GM12878 (cell line): ENCODE measurements around the gene RAB29.

Experiments used
- ATF3 ChIP-seq: IDR thresholded peaks from 2 replicates; pipeline ENCODE4 v1.6.1; 2011; ENCODE audit warnings: low read depth, mild to moderate bottlenecking, low read length, moderate library complexity, borderline replicate concordance; ENCODE audit errors: extremely low read depth
- CTCF ChIP-seq, 3 experiments: IDR thresholded peaks in 2 of 3; conservative IDR thresholded peaks in 1 of 3; 2 replicates each; pipeline ENCODE4 v1.5.1; 2011; ENCODE audit warnings: low read depth in 3 of 3, low read length in 3 of 3, mild to moderate bottlenecking in 3 of 3, control low read depth in 2 of 3, moderate library complexity in 2 of 3, inconsistent platforms in 1 of 3, mixed read lengths in 1 of 3; ENCODE audit not compliant: control insufficient read depth in 2 of 3, insufficient read depth in 1 of 3; ENCODE audit errors: extremely low read depth in 1 of 3
- EP300 ChIP-seq, 2 experiments: fragments of 150-350 bp in 1 of 2; IDR thresholded peaks; 2 replicates each; pipeline ENCODE4 v1.6.1; 2011 to 2012; ENCODE audit warnings: low read depth in 2 of 2, low read length in 2 of 2, borderline replicate concordance in 1 of 2, improper control_type of control experiment in 1 of 2, inconsistent platforms in 1 of 2; ENCODE audit not compliant: control insufficient read depth in 1 of 2
- MAX ChIP-seq: IDR thresholded peaks from 2 replicates; pipeline ENCODE4 v1.6.1; 2012; ENCODE audit warnings: low read depth, low read length, improper control_type of control experiment
- MLLT1 ChIP-seq: fragments of 450-650 bp; IDR thresholded peaks from 2 replicates; pipeline ENCODE4 v1.6.1; 2016; ENCODE audit warnings: mild to moderate bottlenecking
- MYC ChIP-seq: IDR thresholded peaks from 2 replicates; pipeline ENCODE4 v1.6.1; 2011; ENCODE audit warnings: mild to moderate bottlenecking, low read length, moderate library complexity, inconsistent platforms; ENCODE audit not compliant: insufficient read depth, insufficient replicate concordance, insufficient read length, severe bottlenecking
- POLR2AphosphoS2 ChIP-seq: IDR thresholded peaks from 2 replicates; pipeline ENCODE4 v1.6.1; 2011; ENCODE audit warnings: low read depth, mild to moderate bottlenecking, low read length, improper control_type of control experiment, moderate library complexity
- REST ChIP-seq: IDR thresholded peaks from 2 replicates; pipeline ENCODE4 v1.6.1; 2012; ENCODE audit warnings: mild to moderate bottlenecking, low read depth, low read length
- SIX5 ChIP-seq: IDR thresholded peaks from 2 replicates; pipeline ENCODE4 v1.6.1; 2011; ENCODE audit warnings: mild to moderate bottlenecking, low read depth, low read length, moderate library complexity; ENCODE audit not compliant: severe bottlenecking
- ZBED1 ChIP-seq: IDR thresholded peaks from 2 replicates; pipeline ENCODE4 v1.6.1; 2016; ENCODE audit warnings: borderline replicate concordance
- ZBTB40 ChIP-seq: fragments of 450-650 bp; IDR thresholded peaks from 2 replicates; pipeline ENCODE4 v1.6.1; 2016; ENCODE audit warnings: mild to moderate bottlenecking, moderate library complexity, borderline replicate concordance

- TF ChIP-seq MYC (no peak), ZBED1 (no peak), ATF3 (no peak), SIX5 (no peak), CTCF (IDR thresholded peaks at IDR 0.05 in 2 of 3, conservative IDR thresholded peaks at IDR 0.05 in 1 of 3; ENCODE audit: control insufficient read depth in 2 of 3, extremely low read depth in 1 of 3, insufficient read depth in 1 of 3, low read depth in 3 of 3, low read length in 3 of 3) (no peak), ZBTB40 (no peak), MLLT1 (no peak), EP300 (IDR thresholded peaks at IDR 0.05; ENCODE audit: borderline replicate concordance in 1 of 2, control insufficient read depth in 1 of 2, low read depth in 2 of 2, low read length in 2 of 2) (no peak), POLR2AphosphoS2 (no peak), MAX (no peak), REST (no peak)
Measured at GRCh38 chr1:205798577-205798976, 23.3 kb upstream of the RAB29 start.
